Measurements from ENCODE around the gene TMEM272.

GRCh38 chr13:51843529-51843928, 1.4 kb downstream of the TMEM272 start:
- TF ChIP-seq CTCF (IDR thresholded peaks at IDR 0.05) (no peak), POLR2A (IDR thresholded peaks at IDR 0.05) (no peak)

All from breast epithelium (tissue), 3 donors.